Right ventricle myocardium superior (tissue), 1 donor: ENCODE results near the gene MYOCOS. TPM values are rescaled to one million over a fixed set of nuclear protein-coding genes. Genes with fewer than 3 reads are reported as not detected.
"Not testable (repeated sequence)": the region's sequence is repeated elsewhere in the genome, so short reads cannot be mapped to it uniquely, and the experiment has no call there.

Source experiments
- ATAC-seq: fragments of 200-7000 bp; cut with Tn5 transposase; one replicate; pipeline ENCODE4 v1.9.1; 2020; ENCODE audit warnings: mild to moderate bottlenecking; ENCODE audit not compliant: poor library complexity
- DNase-seq: peaks from one replicate; pipeline ENCODE4 v3.0.0-alpha.2; 2020
- intact Hi-C: fragments of 100-400 bp; cut with DNase I; formaldehyde crosslinking; loops from one replicate; pipeline ENCODE4 v1.11.2; 2022
- total RNA-seq: library from RNA; stranded (reverse); fragmentation: NEBNext Ultra II Directional; extraction: Animal tissue kit (Norgen Biotek cat#: 25700); gene quantifications from one replicate; pipeline ENCODE4 v1.2.1, GENCODE V29; 2021
- donor health status: DM: no; HTN: yes; CAD: no; lungs with severe emphysema.

The MYOCOS gene
- total RNA-seq, 1 donor from 2014 or later: not detected

DNA sequence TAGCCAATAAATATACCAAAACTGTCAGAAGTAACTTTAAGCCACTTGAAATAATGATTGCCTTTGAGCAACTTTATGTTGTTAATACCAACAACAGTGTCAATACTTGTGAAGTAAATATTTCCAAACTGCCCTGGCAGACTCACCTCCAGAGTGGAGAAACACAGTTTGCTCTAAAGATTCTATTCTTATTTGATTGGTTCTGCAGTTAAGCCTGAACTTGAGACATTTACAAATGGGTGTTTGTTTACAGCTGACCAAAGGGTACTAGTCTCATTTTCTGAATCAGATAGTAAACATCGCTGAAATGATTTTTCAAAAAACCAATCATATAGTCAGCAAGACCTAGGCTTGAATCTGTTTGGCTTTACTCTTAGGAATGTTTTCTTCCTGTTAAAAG is 31.8 kb downstream of the MYOCOS start:
- ATAC-seq: no peak
- intact Hi-C loops: no loop called here
- no peak for DNase-seq

DNA sequence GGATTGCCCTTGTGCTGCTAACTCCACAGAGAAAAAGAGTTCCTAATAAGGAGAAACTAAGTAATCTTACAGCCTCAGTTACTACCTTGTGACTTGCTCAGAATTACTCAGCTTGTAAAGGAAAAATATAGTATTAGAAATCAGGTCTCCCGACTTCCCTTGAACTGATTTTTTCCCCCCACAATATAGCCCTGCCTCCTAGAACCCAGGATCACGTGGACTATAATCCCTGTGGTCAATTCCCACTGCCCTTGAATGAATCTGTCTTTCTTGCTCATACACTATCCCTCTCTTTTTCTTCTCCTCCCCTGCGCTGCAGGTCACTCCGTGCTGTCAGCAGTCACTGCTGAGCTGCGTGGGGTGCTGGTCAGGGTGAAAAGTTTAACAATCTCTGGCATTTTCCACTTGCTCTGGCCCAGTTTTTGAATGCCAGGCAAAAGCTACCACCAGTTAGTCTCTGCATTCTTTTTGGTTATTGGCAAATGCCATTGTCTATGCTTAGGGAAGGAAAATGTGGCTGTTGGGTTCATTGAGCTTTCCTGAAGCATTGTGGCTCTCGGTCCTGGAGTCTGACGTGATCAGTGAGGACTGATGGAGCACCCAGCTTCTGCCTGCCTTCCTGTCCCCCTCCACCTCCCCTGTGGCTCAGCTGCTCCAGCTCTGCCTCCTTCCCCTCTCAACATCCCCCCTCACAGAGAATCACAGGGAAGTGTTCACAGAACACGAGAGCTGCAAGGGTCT is 32.3 kb downstream of the MYOCOS start:
- peak; percentile 64 for ATAC-seq
- DNase-seq: no peak
- intact Hi-C loops: no loop called here

DNA sequence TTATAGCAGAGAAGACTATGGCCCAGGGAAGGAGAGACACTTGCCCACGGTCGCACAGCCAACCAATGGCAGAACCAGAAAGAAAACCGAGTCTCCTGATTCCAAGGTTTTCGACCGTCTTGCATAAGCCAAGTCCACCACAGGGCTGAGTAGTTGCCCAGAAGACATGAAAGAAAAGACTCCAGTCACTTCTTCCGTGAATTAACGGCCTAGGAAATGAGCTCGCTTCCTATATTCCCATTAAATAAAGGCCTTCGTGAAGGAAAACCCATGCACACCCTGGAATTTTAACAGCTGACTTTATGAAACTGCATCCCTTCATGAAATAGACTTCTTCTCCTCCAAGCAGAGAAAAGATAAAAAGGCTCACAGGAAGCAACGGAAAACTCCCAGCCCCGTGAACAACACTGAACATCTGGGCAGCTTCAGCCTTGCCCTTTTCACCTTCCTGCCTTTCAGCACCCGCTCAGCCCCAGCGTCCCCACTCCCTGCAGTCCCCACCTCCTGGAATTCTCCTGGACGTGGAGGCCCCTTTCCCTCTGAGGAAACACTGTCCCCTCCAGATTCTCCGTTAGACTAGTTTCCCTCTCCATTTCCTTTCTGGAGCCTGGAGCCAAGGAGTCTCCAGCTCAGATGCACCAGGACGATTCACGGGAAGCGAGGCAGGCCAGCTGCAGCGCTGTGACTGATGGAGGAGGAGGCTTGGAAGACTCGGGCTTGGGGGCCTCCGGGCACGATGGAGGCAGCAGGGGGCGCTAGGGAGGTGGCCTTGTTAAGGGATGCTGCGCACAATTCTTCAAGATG is 33.1 kb downstream of the MYOCOS start:
- DNase-seq: peak; percentile 91
- ATAC-seq: peak; percentile 85
- intact Hi-C loops: no loop called here

GRCh38 chr1:171655746-171656116 is 33.7 kb downstream of the MYOCOS start:
- intact Hi-C loops: no loop called here
- ATAC-seq (no peak), DNase-seq (no peak)

GRCh38 chr1:171656206-171656605 is 34.2 kb downstream of the MYOCOS start:
- ATAC-seq, DNase-seq, intact Hi-C loops: not testable (repeated sequence)

- DNase-seq: no peak
- intact Hi-C loops: no loop called here
- ATAC-seq: no peak
Observed at GRCh38 chr1:171661076-171661650, 39.1 kb downstream of the MYOCOS start.

GRCh38 chr1:171663036-171663853 is 41.2 kb downstream of the MYOCOS start:
- ATAC-seq (peak; percentile 50), DNase-seq (no peak)
- intact Hi-C loops: no loop called here

DNA sequence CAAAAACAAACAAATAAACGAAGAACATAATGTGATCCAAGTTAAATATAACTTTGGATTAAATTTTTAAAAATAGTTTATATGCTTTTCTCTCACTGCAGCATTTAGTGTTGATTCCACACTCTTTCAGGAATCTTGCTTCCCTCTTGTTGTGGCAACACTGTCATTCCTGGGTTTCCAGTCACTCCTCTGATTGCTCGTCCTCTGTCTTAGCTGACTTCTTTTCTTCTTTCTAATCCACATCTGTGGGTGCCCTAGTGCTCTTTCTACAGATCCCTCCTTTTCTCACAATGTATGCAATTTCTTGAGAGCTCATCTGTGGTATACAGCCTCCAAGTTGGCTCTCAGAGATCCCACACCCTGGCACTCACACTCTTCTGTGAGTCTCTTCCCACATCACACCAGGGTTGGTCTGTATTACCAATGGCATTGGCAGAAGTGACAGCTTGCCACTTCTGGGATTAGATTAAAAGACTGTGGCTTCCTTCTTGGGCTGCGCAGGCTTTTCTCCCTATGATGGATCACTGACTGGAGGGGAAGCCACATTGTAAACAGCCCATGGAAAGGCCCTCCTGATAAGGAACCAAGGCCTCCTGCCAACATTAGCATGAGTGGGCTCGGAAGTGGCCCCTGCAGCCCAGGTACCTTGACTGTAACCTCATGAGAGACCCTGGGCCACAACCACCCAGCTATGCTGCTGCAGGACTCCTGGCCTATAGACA is 42.0 kb downstream of the MYOCOS start:
- intact Hi-C loops: no loop called here
- ATAC-seq (no peak), DNase-seq (no peak)

DNA sequence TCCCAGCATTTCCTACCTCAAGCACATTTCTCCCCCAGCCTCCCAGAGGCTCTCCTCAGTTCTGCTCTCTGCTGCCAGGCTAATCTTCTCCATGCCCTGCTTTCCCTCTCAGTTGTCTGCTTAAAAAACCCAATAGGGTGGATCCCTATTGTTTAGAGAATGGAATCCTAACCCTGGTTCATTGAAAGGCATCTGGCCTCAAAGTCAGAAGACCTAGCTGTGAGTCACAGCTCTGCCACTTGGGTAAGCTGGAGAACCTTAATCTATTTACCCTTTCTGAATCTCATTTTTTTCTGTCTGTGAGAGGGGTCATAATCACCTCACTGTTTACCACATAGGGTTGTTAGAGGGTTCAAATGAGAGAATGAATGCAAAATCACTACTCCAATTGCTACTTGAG is 42.9 kb downstream of the MYOCOS start:
- ATAC-seq (no peak), DNase-seq (no peak)
- intact Hi-C loops: no loop called here

DNA sequence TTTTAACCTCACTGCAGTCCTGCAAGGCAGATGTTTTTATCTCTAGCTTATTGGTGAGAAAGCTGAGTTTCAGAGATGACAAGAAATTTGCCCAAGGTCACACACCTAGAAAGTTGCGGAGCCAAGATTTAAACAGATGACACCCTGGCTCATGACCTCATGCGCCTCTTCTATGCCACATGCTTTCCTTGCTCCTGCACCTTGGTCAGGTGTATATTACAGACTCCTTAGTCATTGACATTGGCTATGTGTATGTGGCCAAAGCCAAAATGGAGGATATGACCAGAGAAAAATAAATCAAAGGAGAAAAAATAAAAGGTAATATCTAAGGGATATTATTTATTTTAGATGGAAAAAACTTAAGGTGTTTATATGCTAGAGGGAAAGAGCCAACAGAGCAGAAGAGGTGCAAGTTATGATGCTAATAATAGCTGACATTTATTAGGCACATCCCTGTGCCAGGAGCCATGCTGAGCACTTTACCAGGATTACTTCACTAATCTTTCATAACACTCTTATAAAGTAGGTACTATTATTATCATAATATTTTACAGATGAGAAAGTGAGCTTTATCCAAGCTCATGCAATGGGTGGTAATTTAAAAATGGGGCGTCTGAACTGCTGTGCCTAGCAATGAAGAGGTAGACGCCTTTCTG is 44.2 kb downstream of the MYOCOS start:
- DNase-seq (no peak), ATAC-seq (peak; percentile 88)
- intact Hi-C loops: no loop called here

- no peak for ATAC-seq
- intact Hi-C loops: no loop called here
Observed at GRCh38 chr1:171668372-171668771, 46.3 kb downstream of the MYOCOS start.

GRCh38 chr1:171670739-171671138 is 48.7 kb downstream of the MYOCOS start:
- DNase-seq (no peak), ATAC-seq (no peak)
- intact Hi-C loops: no loop called here

More at GRCh38 chr1:171668372-171668771, 46.3 kb downstream of the MYOCOS start:
- DNase-seq: no peak

DNA sequence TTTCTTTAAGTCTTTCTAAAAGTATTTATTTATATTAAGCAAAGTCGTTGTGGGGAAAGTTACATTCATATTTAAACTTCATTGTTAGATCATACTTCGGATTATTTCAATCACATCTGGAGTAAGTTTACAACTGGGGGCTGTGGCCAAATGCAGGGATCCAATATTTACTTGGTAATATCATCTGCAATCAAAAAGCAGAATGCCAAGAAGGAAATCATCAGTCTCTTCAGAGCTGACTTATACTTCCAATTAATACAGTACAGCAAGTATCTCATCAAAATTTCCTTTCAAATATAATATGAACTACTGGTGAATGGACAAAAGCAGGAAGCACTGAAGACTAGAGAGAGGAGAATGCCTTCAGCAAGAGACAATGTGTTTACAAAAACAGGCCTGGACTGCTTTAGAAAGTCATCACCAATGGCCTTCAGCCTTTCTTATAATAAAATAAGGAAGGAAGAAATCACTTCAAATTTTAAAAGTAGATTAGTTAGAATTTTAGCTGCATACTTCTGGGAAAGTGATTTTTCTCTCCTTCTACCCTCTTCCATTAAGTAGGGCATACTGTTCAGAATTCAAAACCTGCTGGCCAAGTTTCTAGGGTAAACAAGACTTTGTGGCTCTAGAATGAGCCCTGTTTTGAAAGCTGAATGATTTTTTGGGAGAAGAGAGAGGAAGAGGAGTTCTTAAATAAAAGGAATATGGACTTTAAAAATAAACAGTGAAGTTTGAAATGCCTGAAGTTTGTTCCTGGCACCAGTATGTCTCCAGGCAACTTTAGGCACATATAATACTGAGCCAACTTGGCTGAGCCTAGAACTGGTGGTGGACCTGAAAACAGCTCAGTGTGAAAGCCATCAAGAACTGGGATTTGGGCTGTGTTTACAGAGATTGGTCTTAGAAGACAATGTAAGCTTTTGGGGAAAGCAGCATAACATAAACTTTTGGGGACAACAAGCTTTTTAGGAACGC is 52.7 kb downstream of the MYOCOS start:
- ATAC-seq: peak; percentile 85
- intact Hi-C loops: no loop called here
- no peak for DNase-seq
